ENCODE data around the gene POU2F3. TPM values are rescaled to one million over a fixed set of nuclear protein-coding genes. Genes with fewer than 3 reads are reported as not detected.

Gene POU2F3
- total and polyA plus RNA-seq, 2 of the 8 experiments (the other 6 are each of a cell fraction or from before 2014, with no cell fraction given), result 1.0 to 2.1 TPM

- TF ChIP-seq BACH1 (IDR thresholded peaks at IDR 0.05; ENCODE audit: low read length) (no peak), ASH2L (IDR thresholded peaks at IDR 0.05; ENCODE audit: low read length) (no peak)
These were observed 19.3 kb downstream of the POU2F3 start (continued) for GRCh38 chr11:120259241-120259640.
